H1 (cell line): ENCODE measurements around the gene AOPEP.

ENCODE experiments used
- RAD21 ChIP-seq, 2 experiments: IDR thresholded peaks in 1 of 2; conservative IDR thresholded peaks in 1 of 2; 2 replicates each; pipeline ENCODE4 v1.6.1; 2011; ENCODE audit warnings: low read depth in 2 of 2, low read length in 2 of 2, improper control_type of control experiment in 1 of 2, inconsistent platforms in 1 of 2, mild to moderate bottlenecking in 1 of 2, moderate library complexity in 1 of 2
- SP1 ChIP-seq: IDR thresholded peaks from 2 replicates; pipeline ENCODE4 v1.6.1; 2011; ENCODE audit warnings: low read depth, low read length
- TF ChIP-seq, protein P1 (sequence below), 3 experiments: IDR thresholded peaks; 1 replicate in 2 of 3; 2 replicates in 1 of 3; pipeline versions ENCODE4 v1.5.1 to v1.6.1; 2011; ENCODE audit warnings: low read length in 3 of 3, mild to moderate bottlenecking in 3 of 3, inconsistent platforms in 2 of 3, low read depth in 1 of 3, moderate library complexity in 1 of 3; ENCODE audit not compliant: insufficient read depth in 1 of 3; ENCODE audit errors: control extremely low read depth in 1 of 3
- TF ChIP-seq, protein P2 (sequence below): IDR thresholded peaks from 2 replicates; pipeline ENCODE4 v1.6.1; 2011; ENCODE audit warnings: low read length, improper control_type of control experiment

GRCh38 chr9:95125652-95126051 is 399.2 kb downstream of the AOPEP start:
- TF ChIP-seq SP1 (no peak), RAD21 (IDR thresholded peaks at IDR 0.05 in 1 of 2, conservative IDR thresholded peaks at IDR 0.05 in 1 of 2; ENCODE audit: low read depth in 2 of 2, low read length in 2 of 2) (no peak)
- TF ChIP-seq, protein P1, sequence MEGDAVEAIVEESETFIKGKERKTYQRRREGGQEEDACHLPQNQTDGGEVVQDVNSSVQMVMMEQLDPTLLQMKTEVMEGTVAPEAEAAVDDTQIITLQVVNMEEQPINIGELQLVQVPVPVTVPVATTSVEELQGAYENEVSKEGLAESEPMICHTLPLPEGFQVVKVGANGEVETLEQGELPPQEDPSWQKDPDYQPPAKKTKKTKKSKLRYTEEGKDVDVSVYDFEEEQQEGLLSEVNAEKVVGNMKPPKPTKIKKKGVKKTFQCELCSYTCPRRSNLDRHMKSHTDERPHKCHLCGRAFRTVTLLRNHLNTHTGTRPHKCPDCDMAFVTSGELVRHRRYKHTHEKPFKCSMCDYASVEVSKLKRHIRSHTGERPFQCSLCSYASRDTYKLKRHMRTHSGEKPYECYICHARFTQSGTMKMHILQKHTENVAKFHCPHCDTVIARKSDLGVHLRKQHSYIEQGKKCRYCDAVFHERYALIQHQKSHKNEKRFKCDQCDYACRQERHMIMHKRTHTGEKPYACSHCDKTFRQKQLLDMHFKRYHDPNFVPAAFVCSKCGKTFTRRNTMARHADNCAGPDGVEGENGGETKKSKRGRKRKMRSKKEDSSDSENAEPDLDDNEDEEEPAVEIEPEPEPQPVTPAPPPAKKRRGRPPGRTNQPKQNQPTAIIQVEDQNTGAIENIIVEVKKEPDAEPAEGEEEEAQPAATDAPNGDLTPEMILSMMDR (IDR thresholded peaks at IDR 0.05; ENCODE audit: control extremely low read depth in 1 of 3, insufficient read depth in 1 of 3, low read depth in 1 of 3, low read length in 3 of 3) = no peak
- TF ChIP-seq, protein P2, sequence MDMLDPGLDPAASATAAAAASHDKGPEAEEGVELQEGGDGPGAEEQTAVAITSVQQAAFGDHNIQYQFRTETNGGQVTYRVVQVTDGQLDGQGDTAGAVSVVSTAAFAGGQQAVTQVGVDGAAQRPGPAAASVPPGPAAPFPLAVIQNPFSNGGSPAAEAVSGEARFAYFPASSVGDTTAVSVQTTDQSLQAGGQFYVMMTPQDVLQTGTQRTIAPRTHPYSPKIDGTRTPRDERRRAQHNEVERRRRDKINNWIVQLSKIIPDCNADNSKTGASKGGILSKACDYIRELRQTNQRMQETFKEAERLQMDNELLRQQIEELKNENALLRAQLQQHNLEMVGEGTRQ = no peak
